GM12878 (cell line): ENCODE measurements around the gene DNASE1. TPM values are rescaled to one million over a fixed set of nuclear protein-coding genes. Genes with fewer than 3 reads are reported as not detected.

ENCODE experiments used
- BHLHE40 ChIP-seq, 2 experiments: fragments of 450-650 bp in 1 of 2; IDR thresholded peaks; 2 replicates each; pipeline ENCODE4 v1.6.1; 2011 to 2017; ENCODE audit warnings: low read depth in 2 of 2, borderline replicate concordance in 1 of 2, improper control_type of control experiment in 1 of 2, low read length in 1 of 2, mild to moderate bottlenecking in 1 of 2
- CREM ChIP-seq: IDR thresholded peaks from 2 replicates; pipeline ENCODE4 v1.6.1; 2014; ENCODE audit warnings: antibody characterized with exemption, low read depth
- CTCF ChIP-seq, 3 experiments: IDR thresholded peaks in 2 of 3; conservative IDR thresholded peaks in 1 of 3; 2 replicates each; pipeline ENCODE4 v1.5.1; 2011; ENCODE audit warnings: low read depth in 3 of 3, low read length in 3 of 3, mild to moderate bottlenecking in 3 of 3, control low read depth in 2 of 3, moderate library complexity in 2 of 3, inconsistent platforms in 1 of 3, mixed read lengths in 1 of 3; ENCODE audit not compliant: control insufficient read depth in 2 of 3, insufficient read depth in 1 of 3; ENCODE audit errors: extremely low read depth in 1 of 3
- CUX1 ChIP-seq: IDR thresholded peaks from 2 replicates; pipeline ENCODE4 v1.6.1; 2012; ENCODE audit warnings: improper control_type of control experiment, low read depth, low read length; ENCODE audit not compliant: insufficient replicate concordance
- IKZF1 ChIP-seq: fragments of 450-650 bp; conservative IDR thresholded peaks from 2 replicates; pipeline ENCODE4 v1.6.1; 2017; ENCODE audit warnings: antibody characterized with exemption, mild to moderate bottlenecking
- NBN ChIP-seq: fragments of 450-650 bp; IDR thresholded peaks from 2 replicates; pipeline ENCODE4 v1.6.1; 2016
- RBBP5 ChIP-seq: fragments of 200-600 bp; sonication (generic); conservative IDR thresholded peaks from 2 replicates; pipeline ENCODE4 v1.6.1; 2016
- SP1 ChIP-seq: IDR thresholded peaks from one replicate; pipeline ENCODE4 v1.6.1; 2011; ENCODE audit warnings: low read depth, low read length
- polyA plus RNA-seq, 11 experiments: library from polyadenylated mRNA; depleted of rRNA in 4 of 11; unstranded in 6 of 11; stranded (reverse) in 5 of 11; fragments of >200 nt; fragmentation: Nextera tagmentation in 4 of 11; fragmentation: Illumina TruSeq in 1 of 11; extraction: Ambion mirVana in 4 of 11; extraction: Trizol in 1 of 11; gene quantifications; 1 replicate in 1 of 11; 2 replicates in 10 of 11; pipeline versions ENCODE4 v1.2.1 to v1.2.3, GENCODE V29; 2011 to 2016; ENCODE audit warnings: inconsistent platforms in 2 of 11, missing spikeins in 2 of 11, low read depth in 1 of 11
- total RNA-seq, 4 experiments: library from RNA; depleted of rRNA in 3 of 4; stranded (reverse); fragments of >200 nt in 3 of 4; fragmentation: Illumina TruSeq in 1 of 4; extraction: Trizol in 1 of 4; gene quantifications; 2 replicates each; pipeline versions ENCODE4 v1.2.1 to v1.2.3, GENCODE V29; 2013 to 2021
- TF ChIP-seq, protein P1 (sequence below): fragments of 450-650 bp; IDR thresholded peaks from 2 replicates; pipeline ENCODE4 v1.6.1; 2016; ENCODE audit warnings: mild to moderate bottlenecking

DNASE1 gene
- total and polyA plus RNA-seq, 10 of the 15 experiments (the other 5 are each of a cell fraction or from before 2014, with no cell fraction given): 0.23 to 12.0 (median 7.9) TPM

GRCh38 chr16:3625911-3626732, 28.4 kb upstream of the DNASE1 start (continued):
- TF ChIP-seq BHLHE40 (IDR thresholded peaks at IDR 0.05; ENCODE audit: borderline replicate concordance in 1 of 2, low read depth in 2 of 2, low read length in 1 of 2): peak in 1 of 2 experiments; percentile 15; a peak in 2 of 4 replicates
- no peak for TF ChIP-seq NBN
- peak; percentile 15; the same call in 1 of the 2 replicates for TF ChIP-seq CREM
- TF ChIP-seq IKZF1: no peak
- TF ChIP-seq, protein P1, sequence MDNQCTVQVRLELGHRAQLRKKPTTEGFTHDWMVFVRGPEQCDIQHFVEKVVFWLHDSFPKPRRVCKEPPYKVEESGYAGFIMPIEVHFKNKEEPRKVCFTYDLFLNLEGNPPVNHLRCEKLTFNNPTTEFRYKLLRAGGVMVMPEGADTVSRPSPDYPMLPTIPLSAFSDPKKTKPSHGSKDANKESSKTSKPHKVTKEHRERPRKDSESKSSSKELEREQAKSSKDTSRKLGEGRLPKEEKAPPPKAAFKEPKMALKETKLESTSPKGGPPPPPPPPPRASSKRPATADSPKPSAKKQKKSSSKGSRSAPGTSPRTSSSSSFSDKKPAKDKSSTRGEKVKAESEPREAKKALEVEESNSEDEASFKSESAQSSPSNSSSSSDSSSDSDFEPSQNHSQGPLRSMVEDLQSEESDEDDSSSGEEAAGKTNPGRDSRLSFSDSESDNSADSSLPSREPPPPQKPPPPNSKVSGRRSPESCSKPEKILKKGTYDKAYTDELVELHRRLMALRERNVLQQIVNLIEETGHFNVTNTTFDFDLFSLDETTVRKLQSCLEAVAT: no peak
- TF ChIP-seq RBBP5: 0 out of 2 replicates have a peak, but pooled peaks have one; percentile 71
- no peak for TF ChIP-seq CUX1
- peak in 2 of 3 experiments; percentile 19 to 35; a peak in 2 of 6 replicates for TF ChIP-seq CTCF (IDR thresholded peaks at IDR 0.05 in 2 of 3, conservative IDR thresholded peaks at IDR 0.05 in 1 of 3; ENCODE audit: control insufficient read depth in 2 of 3, extremely low read depth in 1 of 3, insufficient read depth in 1 of 3, low read depth in 3 of 3, low read length in 3 of 3)
- TF ChIP-seq SP1: peak; percentile 41
